ENCODE results near the gene TMEM179. TPM values are rescaled to one million over a fixed set of nuclear protein-coding genes. Genes with fewer than 3 reads are reported as not detected.

Gene TMEM179
- total and polyA plus RNA-seq, 7 experiments from 2014 or later, result 0.15 TPM; not detected in 6

DNA sequence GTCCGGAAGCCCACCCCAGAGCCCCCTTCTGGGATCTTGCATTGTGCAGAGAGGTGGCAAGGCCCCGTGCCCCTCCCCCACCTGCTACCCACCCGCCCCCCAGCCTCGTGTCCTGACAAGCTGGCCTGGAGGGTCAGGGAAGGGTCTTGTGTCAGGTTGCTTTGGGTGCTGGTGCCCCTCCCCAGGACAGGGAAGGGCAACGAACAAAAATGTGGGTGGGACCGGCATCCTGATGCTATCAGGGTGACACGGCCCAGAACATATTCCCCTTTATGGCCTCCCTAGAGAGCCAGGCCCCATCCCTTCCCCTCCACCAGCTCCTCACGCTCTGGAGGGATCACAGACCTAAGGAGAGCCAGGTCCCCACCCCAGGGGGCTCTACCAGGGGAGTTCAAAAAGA lies 38.7 kb upstream of the TMEM179 start:
- Mint-ChIP-seq H3K27me3 (peaks cover 0 to 7% (median 5%) of the 10 kb centered on the region in 5 donors), H3K9me3 (peaks cover 0 to 15% (median 5%) of the 10 kb centered on the region in 11 donors), H3K27ac (no peak overlapping the region), H3K4me3 (no peak overlapping the region), H3K36me3 (peaks cover 0 to 5% (median 0%) of the 10 kb centered on the region in 5 donors), H3K4me1 (peaks cover 0 to 5% (median 0%) of the 10 kb centered on the region in 7 donors)
- Histone ChIP-seq H3K4me3 (ENCODE audit: low read length) (no peak overlapping the region), H3K36me3 (ENCODE audit: control insufficient read depth in 2 of 3, insufficient read depth in 3 of 3, low read length in 3 of 3) (no peaks in the 10 kb centered on the region), H3K9me3 (ENCODE audit: control insufficient read depth in 2 of 3, low read length in 3 of 3) (no peaks in the 10 kb centered on the region), H3K27me3 (ENCODE audit: control insufficient read depth in 2 of 2, insufficient read depth in 2 of 2, low read length in 2 of 2) (no peaks in the 10 kb centered on the region), H3K4me1 (ENCODE audit: control insufficient read depth in 2 of 2, insufficient read depth in 2 of 2, low read length in 2 of 2) (no peaks in the 10 kb centered on the region), H3K27ac (ENCODE audit: low read depth, low read length) (no peak overlapping the region)
- ChIA-PET CTCF (no interaction called here), POLR2A (no interaction called here)
- no peak for ATAC-seq
- DNase-seq, result no peak
- intact Hi-C loops (cut with micrococcal nuclease), result no loop called here

DNA sequence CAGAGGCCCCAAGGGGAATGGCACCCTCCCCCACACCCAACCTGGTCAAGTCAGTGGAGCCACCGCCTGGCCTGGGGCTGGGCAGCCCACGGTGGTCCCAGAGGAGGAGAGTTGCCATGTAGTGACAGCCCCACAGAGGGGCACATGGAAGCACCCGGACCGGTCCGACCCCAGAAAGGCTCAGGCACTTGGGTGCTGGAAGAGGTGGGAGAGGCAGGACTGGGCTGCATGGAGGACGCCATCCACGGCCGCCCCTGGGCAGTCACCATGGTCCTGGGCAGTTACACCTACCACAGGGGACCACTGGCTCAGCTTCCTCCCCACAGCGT lies 37.9 kb upstream of the TMEM179 start:
- Mint-ChIP-seq H3K27me3 (peaks cover 0 to 14% (median 7%) of the 10 kb centered on the region in 5 donors), H3K9me3 (peaks cover 0 to 15% (median 5%) of the 10 kb centered on the region in 11 donors)

DNA sequence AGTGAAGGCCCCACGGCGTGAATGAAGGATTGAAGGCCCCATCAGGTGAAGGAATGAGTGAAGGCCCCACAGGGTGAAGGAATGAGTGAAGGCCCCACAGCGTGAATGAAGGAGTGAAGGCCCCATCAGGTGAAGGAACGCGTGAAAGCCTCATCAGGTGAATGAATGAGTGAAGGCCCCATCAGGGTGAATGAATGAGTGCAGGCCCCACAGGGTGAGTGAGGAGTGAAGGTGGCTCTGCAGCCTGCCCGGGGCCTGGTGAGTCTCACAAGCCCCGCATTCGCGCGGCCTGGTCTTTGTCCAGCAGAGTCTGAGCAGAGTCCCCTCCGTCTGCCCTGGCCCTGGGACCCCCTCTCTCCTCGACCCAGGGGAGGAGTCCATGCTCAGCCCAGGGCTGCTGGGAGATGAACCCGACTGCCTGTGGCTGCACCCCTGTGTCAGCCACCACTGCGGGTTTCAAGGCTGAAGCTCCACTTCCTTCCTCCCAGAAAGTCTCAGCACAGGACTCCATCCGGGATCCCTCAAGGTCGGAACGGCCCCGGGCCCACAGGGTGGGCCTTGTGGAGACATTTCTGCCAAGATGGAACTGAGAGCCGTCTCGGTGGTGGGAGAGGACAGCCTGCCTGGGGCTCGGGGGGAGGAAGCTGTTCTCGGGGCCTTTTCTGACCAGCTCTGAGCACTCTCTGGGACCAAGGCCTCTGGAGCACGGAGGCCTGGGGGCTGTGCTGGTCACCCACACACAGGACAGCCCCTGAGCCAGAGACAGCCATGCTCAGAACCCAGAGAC lies 37.4 kb upstream of the TMEM179 start:
- no peak for DNase-seq
- intact Hi-C loops (cut with micrococcal nuclease), result no loop called here
- H3K36me3 ChIP-seq (ENCODE audit: control insufficient read depth in 2 of 3, insufficient read depth in 3 of 3, low read length in 3 of 3), result no peaks in the 10 kb centered on the region
- Mint-ChIP-seq H3K4me3 (peak overlapping the region in 1 of 10 donors; percentile 32), H3K4me1 (peaks cover 0 to 5% (median 0%) of the 10 kb centered on the region in 7 donors), H3K27ac (no peak overlapping the region), H3K27me3 (peaks cover 0 to 15% (median 7%) of the 10 kb centered on the region in 5 donors), H3K36me3 (peaks cover 0 to 5% (median 0%) of the 10 kb centered on the region in 5 donors), H3K9me3 (peaks cover 0 to 15% (median 5%) of the 10 kb centered on the region in 11 donors)
- ChIA-PET POLR2A (no interaction called here), CTCF (no interaction called here)
- peak; percentile 36 for ATAC-seq
- H3K4me1 ChIP-seq (ENCODE audit: control insufficient read depth in 2 of 2, insufficient read depth in 2 of 2, low read length in 2 of 2), result no peaks in the 10 kb centered on the region
- H3K27me3 ChIP-seq (ENCODE audit: control insufficient read depth in 2 of 2, insufficient read depth in 2 of 2, low read length in 2 of 2), result no peaks in the 10 kb centered on the region
- no peak overlapping the region for H3K27ac ChIP-seq (ENCODE audit: low read depth, low read length)
- no peak overlapping the region for H3K4me3 ChIP-seq (ENCODE audit: low read length)
- H3K9me3 ChIP-seq (ENCODE audit: control insufficient read depth in 2 of 3, low read length in 3 of 3), result no peaks in the 10 kb centered on the region

More for the DNA sequence above, 37.9 kb upstream of the TMEM179 start:
- Histone ChIP-seq H3K9me3 (ENCODE audit: control insufficient read depth in 2 of 3, low read length in 3 of 3) (no peaks in the 10 kb centered on the region), H3K27ac (ENCODE audit: low read depth, low read length) (no peak overlapping the region), H3K4me3 (ENCODE audit: low read length) (no peak overlapping the region), H3K36me3 (ENCODE audit: control insufficient read depth in 2 of 3, insufficient read depth in 3 of 3, low read length in 3 of 3) (no peaks in the 10 kb centered on the region), H3K4me1 (ENCODE audit: control insufficient read depth in 2 of 2, insufficient read depth in 2 of 2, low read length in 2 of 2) (no peaks in the 10 kb centered on the region), H3K27me3 (ENCODE audit: control insufficient read depth in 2 of 2, insufficient read depth in 2 of 2, low read length in 2 of 2) (no peaks in the 10 kb centered on the region)
- ATAC-seq, result peak; percentile 6
- DNase-seq, result no peak
- H3K4me3 Mint-ChIP-seq, result no peak overlapping the region
- intact Hi-C loops (cut with micrococcal nuclease), result no loop called here
- H3K27ac Mint-ChIP-seq, result no peak overlapping the region
- H3K36me3 Mint-ChIP-seq, result peaks cover 0 to 5% (median 0%) of the 10 kb centered on the region in 5 donors
- ChIA-PET POLR2A (no interaction called here), CTCF (no interaction called here)
- H3K4me1 Mint-ChIP-seq, result peaks cover 0 to 5% (median 0%) of the 10 kb centered on the region in 7 donors

DNA sequence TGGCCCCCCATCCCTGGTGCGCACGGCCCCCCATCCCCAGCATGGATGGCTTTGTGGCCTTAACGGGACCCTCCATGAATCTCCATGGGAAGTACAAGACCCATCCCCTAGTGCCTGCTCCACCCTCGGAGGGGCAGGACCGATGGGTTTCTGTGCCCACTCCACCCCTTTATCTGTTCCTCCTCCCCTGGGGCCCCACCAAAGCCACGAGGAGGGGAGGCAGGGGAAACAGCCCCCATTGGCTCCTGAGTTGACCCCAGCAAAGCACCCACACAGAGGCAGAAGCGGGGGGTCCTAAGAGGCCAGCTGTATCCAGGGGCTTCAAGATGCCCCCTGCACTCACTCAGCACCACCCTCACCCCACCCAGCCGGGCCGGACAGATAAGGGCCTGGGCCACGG lies 36.1 kb upstream of the TMEM179 start:
- ChIA-PET CTCF (interaction anchor here (0.6 kb wide), 1 partner anchor 563 kb away, joined by 3 read pairs; no protein-coding TSS in a partner anchor), POLR2A (no interaction called here)
- Mint-ChIP-seq H3K9me3 (peaks cover 0 to 10% (median 5%) of the 10 kb centered on the region in 11 donors), H3K27me3 (peaks cover 0 to 15% (median 7%) of the 10 kb centered on the region in 5 donors), H3K4me1 (peaks cover 0 to 5% (median 0%) of the 10 kb centered on the region in 7 donors), H3K27ac (no peak overlapping the region), H3K36me3 (peaks cover 0 to 5% (median 0%) of the 10 kb centered on the region in 5 donors), H3K4me3 (no peak overlapping the region)
- no peak for DNase-seq
- H3K4me1 ChIP-seq (ENCODE audit: control insufficient read depth in 2 of 2, insufficient read depth in 2 of 2, low read length in 2 of 2), result no peaks in the 10 kb centered on the region
- intact Hi-C loops (cut with micrococcal nuclease), result loop anchor here (1.0 kb wide), 2 partner anchors 546 to 562 kb away; no protein-coding TSS in a partner anchor
- H3K27me3 ChIP-seq (ENCODE audit: control insufficient read depth in 2 of 2, insufficient read depth in 2 of 2, low read length in 2 of 2), result no peaks in the 10 kb centered on the region
- H3K9me3 ChIP-seq (ENCODE audit: control insufficient read depth in 2 of 3, low read length in 3 of 3), result no peaks in the 10 kb centered on the region
- H3K4me3 ChIP-seq (ENCODE audit: low read length), result no peak overlapping the region
- no peak overlapping the region for H3K27ac ChIP-seq (ENCODE audit: low read depth, low read length)
- ATAC-seq, result no peak
- H3K36me3 ChIP-seq (ENCODE audit: control insufficient read depth in 2 of 3, insufficient read depth in 3 of 3, low read length in 3 of 3), result no peaks in the 10 kb centered on the region

DNA sequence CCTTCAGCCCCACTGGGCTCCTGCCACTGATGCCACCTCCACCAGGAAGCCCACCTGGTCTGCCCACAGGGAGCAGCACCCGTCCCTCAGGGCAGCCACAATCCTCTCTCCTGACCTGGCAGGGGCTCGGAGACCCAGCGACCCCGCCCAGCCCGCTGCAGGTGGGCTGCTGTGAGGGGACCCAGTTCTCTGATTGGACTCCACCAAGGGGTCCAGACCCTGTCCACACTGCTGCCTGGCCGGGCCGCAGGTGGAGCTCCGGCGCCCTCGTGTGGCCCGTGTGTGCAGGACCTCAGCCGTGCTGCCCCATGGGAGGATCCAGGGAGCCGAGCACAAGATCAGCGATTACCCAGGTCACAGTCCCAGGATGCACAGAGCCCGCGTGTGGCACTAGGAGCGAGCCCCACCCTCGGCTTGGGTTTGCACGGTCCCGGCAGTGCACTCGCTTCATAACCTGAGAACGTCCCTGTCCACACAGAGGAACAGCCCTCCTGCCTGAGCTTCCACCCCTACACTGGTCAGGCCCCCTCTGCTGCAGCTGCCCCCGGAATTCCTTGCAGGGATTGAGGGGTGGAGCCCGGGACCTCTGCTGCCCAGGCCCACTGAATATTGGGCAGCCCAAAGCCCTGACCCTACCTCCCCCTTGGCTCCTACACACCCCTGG lies 35.4 kb upstream of the TMEM179 start:
- no peaks in the 10 kb centered on the region for H3K4me1 ChIP-seq (ENCODE audit: control insufficient read depth in 2 of 2, insufficient read depth in 2 of 2, low read length in 2 of 2)
- peaks cover 0 to 5% (median 0%) of the 10 kb centered on the region in 7 donors for H3K4me1 Mint-ChIP-seq
- H3K4me3 ChIP-seq (ENCODE audit: low read length), result no peak overlapping the region
- no peak overlapping the region for H3K27ac Mint-ChIP-seq
- H3K9me3 Mint-ChIP-seq, result peaks cover 0 to 6% (median 2%) of the 10 kb centered on the region in 11 donors
- no peak overlapping the region for H3K4me3 Mint-ChIP-seq
- peak in 6 of 9 donors; percentile 20 to 57 (median 42) for DNase-seq
- H3K9me3 ChIP-seq (ENCODE audit: control insufficient read depth in 2 of 3, low read length in 3 of 3), result no peaks in the 10 kb centered on the region
- H3K36me3 ChIP-seq (ENCODE audit: control insufficient read depth in 2 of 3, insufficient read depth in 3 of 3, low read length in 3 of 3), result no peaks in the 10 kb centered on the region
- intact Hi-C loops (cut with micrococcal nuclease), result loop anchor here (1.0 to 5.0 kb wide), 3 partner anchors 546 to 563 kb away; no protein-coding TSS in a partner anchor
- ChIA-PET POLR2A (no interaction called here), CTCF (interaction anchor here (0.5 to 0.6 kb wide), 2 partner anchors 562 to 1066 kb away, joined by 3 to 7 read pairs; no protein-coding TSS in a partner anchor)
- H3K27me3 Mint-ChIP-seq, result peaks cover 0 to 12% (median 7%) of the 10 kb centered on the region in 5 donors
- H3K27ac ChIP-seq (ENCODE audit: low read depth, low read length), result no peak overlapping the region
- H3K36me3 Mint-ChIP-seq, result peaks cover 0 to 2% (median 0%) of the 10 kb centered on the region in 5 donors
- no peaks in the 10 kb centered on the region for H3K27me3 ChIP-seq (ENCODE audit: control insufficient read depth in 2 of 2, insufficient read depth in 2 of 2, low read length in 2 of 2)
- ATAC-seq, result peak; percentile 66

DNA sequence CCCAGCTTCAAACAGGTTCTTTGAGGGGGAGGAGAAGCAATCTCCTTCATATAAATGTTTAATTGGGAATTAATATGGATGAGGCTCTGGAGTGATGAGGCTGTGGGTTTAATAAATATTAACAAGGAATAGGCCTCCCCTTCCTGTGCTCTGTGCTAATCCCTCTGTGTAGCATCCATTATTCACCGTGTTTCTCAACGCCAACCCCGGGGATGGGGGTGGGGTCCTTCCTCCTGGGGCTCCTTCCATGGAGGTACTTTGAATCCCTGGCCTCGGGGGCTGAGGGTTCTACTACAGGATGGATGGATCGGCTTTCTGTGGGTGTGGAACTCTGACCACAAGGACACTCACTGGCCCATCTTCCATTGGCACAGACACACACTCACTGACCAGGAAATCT lies 34.9 kb upstream of the TMEM179 start:
- Histone ChIP-seq H3K27ac (ENCODE audit: low read depth, low read length) (no peak overlapping the region), H3K4me1 (ENCODE audit: control insufficient read depth in 2 of 2, insufficient read depth in 2 of 2, low read length in 2 of 2) (no peaks in the 10 kb centered on the region)
- peaks cover 0 to 5% (median 0%) of the 10 kb centered on the region in 7 donors for H3K4me1 Mint-ChIP-seq

More for the DNA sequence above, 34.9 kb upstream of the TMEM179 start:
- Mint-ChIP-seq H3K27me3 (peaks cover 0 to 12% (median 7%) of the 10 kb centered on the region in 5 donors), H3K9me3 (peaks cover 0 to under 1% (median 0%) of the 10 kb centered on the region in 11 donors), H3K36me3 (no peaks in the 10 kb centered on the region), H3K4me3 (no peak overlapping the region), H3K27ac (no peak overlapping the region)
- no peak for ATAC-seq
- ChIA-PET CTCF (interaction anchor here (0.5 kb wide), 1 partner anchor 1066 kb away, joined by 7 read pairs; no protein-coding TSS in a partner anchor), POLR2A (no interaction called here)
- Histone ChIP-seq H3K27me3 (ENCODE audit: control insufficient read depth in 2 of 2, insufficient read depth in 2 of 2, low read length in 2 of 2) (no peaks in the 10 kb centered on the region), H3K9me3 (ENCODE audit: control insufficient read depth in 2 of 3, low read length in 3 of 3) (no peaks in the 10 kb centered on the region), H3K36me3 (ENCODE audit: control insufficient read depth in 2 of 3, insufficient read depth in 3 of 3, low read length in 3 of 3) (no peaks in the 10 kb centered on the region), H3K4me3 (ENCODE audit: low read length) (no peak overlapping the region)
- intact Hi-C loops (cut with micrococcal nuclease), result loop anchor here in 1 of 2 donors (5.0 kb wide), 1 partner anchor 562 kb away; no protein-coding TSS in a partner anchor
- DNase-seq, result no peak

Measured in naive thymus-derived CD4-positive, alpha-beta T cell (primary cell).